HepG2 (cell line): ENCODE data around the gene CCT4. TPM values are rescaled to one million over a fixed set of nuclear protein-coding genes. Genes with fewer than 3 reads are reported as not detected.

ENCODE experiments used
- CBFB ChIP-seq: sonication (generic); formaldehyde crosslinking; IDR thresholded peaks from 2 replicates; pipeline ENCODE4 v1.4.0; 2020; ENCODE audit warnings: missing genetic modification reagents
- NFRKB ChIP-seq: fragments of 450-650 bp; IDR thresholded peaks from 2 replicates; pipeline ENCODE4 v1.6.1; 2017
- SMC3 ChIP-seq: IDR thresholded peaks from 2 replicates; pipeline ENCODE4 v1.6.1; 2011; ENCODE audit warnings: low read length, improper control_type of control experiment
- STAG1 ChIP-seq: sonication (generic); formaldehyde crosslinking; IDR thresholded peaks from 2 replicates; pipeline ENCODE4 v1.4.0; 2020; ENCODE audit warnings: missing genetic modification reagents
- ZBTB38 ChIP-seq: sonication (generic); formaldehyde crosslinking; IDR thresholded peaks from 2 replicates; pipeline ENCODE4 v1.5.1; 2020; ENCODE audit warnings: mild to moderate bottlenecking, missing genetic modification reagents
- ZFY ChIP-seq: sonication (generic); formaldehyde crosslinking; IDR thresholded peaks from 2 replicates; pipeline ENCODE4 v1.4.0; 2020; ENCODE audit warnings: missing genetic modification reagents
- ZNF7 ChIP-seq: IDR thresholded peaks from 2 replicates; pipeline ENCODE4 v1.6.1; 2016; ENCODE audit warnings: missing biosample characterization, missing genetic modification reagents
- polyA plus RNA-seq, 8 experiments: library from polyadenylated mRNA; depleted of rRNA in 3 of 8; stranded (reverse) in 7 of 8; unstranded in 1 of 8; fragments of >200 nt; fragmentation: Illumina TruSeq in 4 of 8; extraction: Trizol in 4 of 8; gene quantifications; 2 replicates each; pipeline versions ENCODE4 v1.2.1 to v1.2.3, GENCODE V29; 2011 to 2016; ENCODE audit warnings: low read depth in 4 of 8, missing spikeins in 1 of 8, mixed read lengths in 1 of 8; ENCODE audit not compliant: insufficient read depth in 1 of 8
- total RNA-seq, 5 experiments: library from RNA; depleted of rRNA; stranded (reverse); fragments of >200 nt; fragmentation: Illumina TruSeq; extraction: Trizol; gene quantifications; 2 replicates each; pipeline ENCODE4 v1.2.3, GENCODE V29; 2016; ENCODE audit warnings: low read depth in 1 of 5
- TF ChIP-seq, protein P1 (sequence below): sonication (generic); formaldehyde crosslinking; IDR thresholded peaks from 2 replicates; pipeline ENCODE4 v1.4.0; 2020; ENCODE audit warnings: missing genetic modification reagents
- TF ChIP-seq, protein P2 (sequence below): sonication (generic); formaldehyde crosslinking; IDR thresholded peaks from 2 replicates; pipeline ENCODE4 v1.4.0; 2020; ENCODE audit warnings: low read depth, mild to moderate bottlenecking, missing genetic modification reagents
- TF ChIP-seq, protein P3 (sequence below): sonication (generic); formaldehyde crosslinking; IDR thresholded peaks from 2 replicates; pipeline ENCODE4 v1.5.1; 2020; ENCODE audit warnings: missing genetic modification reagents, mild to moderate bottlenecking, borderline replicate concordance
- TF ChIP-seq, protein P4 (sequence below): sonication (generic); formaldehyde crosslinking; IDR thresholded peaks from 2 replicates; pipeline ENCODE4 v1.5.0; 2020; ENCODE audit warnings: missing genetic modification reagents
- TF ChIP-seq, protein P5 (sequence below): sonication (generic); formaldehyde crosslinking; IDR thresholded peaks from 2 replicates; pipeline ENCODE4 v1.4.0; 2020; ENCODE audit warnings: missing genetic modification reagents
- TF ChIP-seq, protein P6 (sequence below): sonication (generic); formaldehyde crosslinking; IDR thresholded peaks from 2 replicates; pipeline ENCODE4 v1.5.0; 2020; ENCODE audit warnings: mild to moderate bottlenecking, missing genetic modification reagents, moderate library complexity
- TF ChIP-seq, protein P7 (sequence below): sonication (generic); formaldehyde crosslinking; IDR thresholded peaks from 2 replicates; pipeline ENCODE4 v1.5.0; 2020; ENCODE audit warnings: missing genetic modification reagents, mild to moderate bottlenecking, borderline replicate concordance

Gene CCT4
- total and polyA plus RNA-seq, 2 of the 13 experiments (the other 11 are each of a cell fraction or from before 2014, with no cell fraction given) = 138 to 340 TPM

DNA sequence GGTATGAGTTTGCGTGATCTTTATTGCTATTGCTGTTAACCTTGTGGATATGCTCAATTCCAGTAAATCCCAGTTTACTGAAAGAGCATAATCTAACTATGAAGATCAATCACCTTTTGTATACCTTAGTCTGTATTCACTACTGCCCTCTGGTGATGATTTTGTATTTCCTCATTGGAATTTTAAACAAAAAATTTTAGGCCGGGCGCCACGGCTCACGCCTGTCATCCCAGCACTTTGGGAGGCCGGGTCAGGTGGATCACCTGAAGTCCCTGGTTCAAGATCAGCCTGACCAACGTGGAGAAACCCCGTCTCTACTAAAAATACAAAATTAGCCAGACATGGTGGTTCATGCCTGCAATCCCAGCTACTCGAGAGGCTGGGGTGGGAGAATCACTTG, 22.1 kb upstream of the CCT4 start (continued):
- TF ChIP-seq, protein P1, sequence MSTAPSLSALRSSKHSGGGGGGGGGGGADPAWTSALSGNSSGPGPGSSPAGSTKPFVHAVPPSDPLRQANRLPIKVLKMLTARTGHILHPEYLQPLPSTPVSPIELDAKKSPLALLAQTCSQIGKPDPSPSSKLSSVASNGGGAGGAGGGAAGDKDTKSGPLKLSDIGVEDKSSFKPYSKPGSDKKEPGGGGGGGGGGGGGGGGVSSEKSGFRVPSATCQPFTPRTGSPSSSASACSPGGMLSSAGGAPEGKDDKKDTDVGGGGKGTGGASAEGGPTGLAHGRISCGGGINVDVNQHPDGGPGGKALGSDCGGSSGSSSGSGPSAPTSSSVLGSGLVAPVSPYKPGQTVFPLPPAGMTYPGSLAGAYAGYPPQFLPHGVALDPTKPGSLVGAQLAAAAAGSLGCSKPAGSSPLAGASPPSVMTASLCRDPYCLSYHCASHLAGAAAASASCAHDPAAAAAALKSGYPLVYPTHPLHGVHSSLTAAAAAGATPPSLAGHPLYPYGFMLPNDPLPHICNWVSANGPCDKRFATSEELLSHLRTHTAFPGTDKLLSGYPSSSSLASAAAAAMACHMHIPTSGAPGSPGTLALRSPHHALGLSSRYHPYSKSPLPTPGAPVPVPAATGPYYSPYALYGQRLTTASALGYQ = no peak
- TF ChIP-seq, protein P2, sequence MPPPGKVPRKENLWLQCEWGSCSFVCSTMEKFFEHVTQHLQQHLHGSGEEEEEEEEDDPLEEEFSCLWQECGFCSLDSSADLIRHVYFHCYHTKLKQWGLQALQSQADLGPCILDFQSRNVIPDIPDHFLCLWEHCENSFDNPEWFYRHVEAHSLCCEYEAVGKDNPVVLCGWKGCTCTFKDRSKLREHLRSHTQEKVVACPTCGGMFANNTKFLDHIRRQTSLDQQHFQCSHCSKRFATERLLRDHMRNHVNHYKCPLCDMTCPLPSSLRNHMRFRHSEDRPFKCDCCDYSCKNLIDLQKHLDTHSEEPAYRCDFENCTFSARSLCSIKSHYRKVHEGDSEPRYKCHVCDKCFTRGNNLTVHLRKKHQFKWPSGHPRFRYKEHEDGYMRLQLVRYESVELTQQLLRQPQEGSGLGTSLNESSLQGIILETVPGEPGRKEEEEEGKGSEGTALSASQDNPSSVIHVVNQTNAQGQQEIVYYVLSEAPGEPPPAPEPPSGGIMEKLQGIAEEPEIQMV = no peak
- TF ChIP-seq ZNF7 (CRISPR knock-in tag) (no peak), STAG1 (peak; percentile 38), ZBTB38 (CRISPR knock-in tag) (no peak), ZFY (no peak), NFRKB (no peak), SMC3 (peak; percentile 19; the same call in 1 of the 2 replicates), CBFB (no peak)
- TF ChIP-seq, protein P3, sequence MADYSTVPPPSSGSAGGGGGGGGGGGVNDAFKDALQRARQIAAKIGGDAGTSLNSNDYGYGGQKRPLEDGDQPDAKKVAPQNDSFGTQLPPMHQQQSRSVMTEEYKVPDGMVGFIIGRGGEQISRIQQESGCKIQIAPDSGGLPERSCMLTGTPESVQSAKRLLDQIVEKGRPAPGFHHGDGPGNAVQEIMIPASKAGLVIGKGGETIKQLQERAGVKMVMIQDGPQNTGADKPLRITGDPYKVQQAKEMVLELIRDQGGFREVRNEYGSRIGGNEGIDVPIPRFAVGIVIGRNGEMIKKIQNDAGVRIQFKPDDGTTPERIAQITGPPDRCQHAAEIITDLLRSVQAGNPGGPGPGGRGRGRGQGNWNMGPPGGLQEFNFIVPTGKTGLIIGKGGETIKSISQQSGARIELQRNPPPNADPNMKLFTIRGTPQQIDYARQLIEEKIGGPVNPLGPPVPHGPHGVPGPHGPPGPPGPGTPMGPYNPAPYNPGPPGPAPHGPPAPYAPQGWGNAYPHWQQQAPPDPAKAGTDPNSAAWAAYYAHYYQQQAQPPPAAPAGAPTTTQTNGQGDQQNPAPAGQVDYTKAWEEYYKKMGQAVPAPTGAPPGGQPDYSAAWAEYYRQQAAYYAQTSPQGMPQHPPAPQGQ (CRISPR knock-in tag) = no peak
- TF ChIP-seq, protein P4, sequence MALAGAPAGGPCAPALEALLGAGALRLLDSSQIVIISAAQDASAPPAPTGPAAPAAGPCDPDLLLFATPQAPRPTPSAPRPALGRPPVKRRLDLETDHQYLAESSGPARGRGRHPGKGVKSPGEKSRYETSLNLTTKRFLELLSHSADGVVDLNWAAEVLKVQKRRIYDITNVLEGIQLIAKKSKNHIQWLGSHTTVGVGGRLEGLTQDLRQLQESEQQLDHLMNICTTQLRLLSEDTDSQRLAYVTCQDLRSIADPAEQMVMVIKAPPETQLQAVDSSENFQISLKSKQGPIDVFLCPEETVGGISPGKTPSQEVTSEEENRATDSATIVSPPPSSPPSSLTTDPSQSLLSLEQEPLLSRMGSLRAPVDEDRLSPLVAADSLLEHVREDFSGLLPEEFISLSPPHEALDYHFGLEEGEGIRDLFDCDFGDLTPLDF = no peak
- TF ChIP-seq, protein P5, sequence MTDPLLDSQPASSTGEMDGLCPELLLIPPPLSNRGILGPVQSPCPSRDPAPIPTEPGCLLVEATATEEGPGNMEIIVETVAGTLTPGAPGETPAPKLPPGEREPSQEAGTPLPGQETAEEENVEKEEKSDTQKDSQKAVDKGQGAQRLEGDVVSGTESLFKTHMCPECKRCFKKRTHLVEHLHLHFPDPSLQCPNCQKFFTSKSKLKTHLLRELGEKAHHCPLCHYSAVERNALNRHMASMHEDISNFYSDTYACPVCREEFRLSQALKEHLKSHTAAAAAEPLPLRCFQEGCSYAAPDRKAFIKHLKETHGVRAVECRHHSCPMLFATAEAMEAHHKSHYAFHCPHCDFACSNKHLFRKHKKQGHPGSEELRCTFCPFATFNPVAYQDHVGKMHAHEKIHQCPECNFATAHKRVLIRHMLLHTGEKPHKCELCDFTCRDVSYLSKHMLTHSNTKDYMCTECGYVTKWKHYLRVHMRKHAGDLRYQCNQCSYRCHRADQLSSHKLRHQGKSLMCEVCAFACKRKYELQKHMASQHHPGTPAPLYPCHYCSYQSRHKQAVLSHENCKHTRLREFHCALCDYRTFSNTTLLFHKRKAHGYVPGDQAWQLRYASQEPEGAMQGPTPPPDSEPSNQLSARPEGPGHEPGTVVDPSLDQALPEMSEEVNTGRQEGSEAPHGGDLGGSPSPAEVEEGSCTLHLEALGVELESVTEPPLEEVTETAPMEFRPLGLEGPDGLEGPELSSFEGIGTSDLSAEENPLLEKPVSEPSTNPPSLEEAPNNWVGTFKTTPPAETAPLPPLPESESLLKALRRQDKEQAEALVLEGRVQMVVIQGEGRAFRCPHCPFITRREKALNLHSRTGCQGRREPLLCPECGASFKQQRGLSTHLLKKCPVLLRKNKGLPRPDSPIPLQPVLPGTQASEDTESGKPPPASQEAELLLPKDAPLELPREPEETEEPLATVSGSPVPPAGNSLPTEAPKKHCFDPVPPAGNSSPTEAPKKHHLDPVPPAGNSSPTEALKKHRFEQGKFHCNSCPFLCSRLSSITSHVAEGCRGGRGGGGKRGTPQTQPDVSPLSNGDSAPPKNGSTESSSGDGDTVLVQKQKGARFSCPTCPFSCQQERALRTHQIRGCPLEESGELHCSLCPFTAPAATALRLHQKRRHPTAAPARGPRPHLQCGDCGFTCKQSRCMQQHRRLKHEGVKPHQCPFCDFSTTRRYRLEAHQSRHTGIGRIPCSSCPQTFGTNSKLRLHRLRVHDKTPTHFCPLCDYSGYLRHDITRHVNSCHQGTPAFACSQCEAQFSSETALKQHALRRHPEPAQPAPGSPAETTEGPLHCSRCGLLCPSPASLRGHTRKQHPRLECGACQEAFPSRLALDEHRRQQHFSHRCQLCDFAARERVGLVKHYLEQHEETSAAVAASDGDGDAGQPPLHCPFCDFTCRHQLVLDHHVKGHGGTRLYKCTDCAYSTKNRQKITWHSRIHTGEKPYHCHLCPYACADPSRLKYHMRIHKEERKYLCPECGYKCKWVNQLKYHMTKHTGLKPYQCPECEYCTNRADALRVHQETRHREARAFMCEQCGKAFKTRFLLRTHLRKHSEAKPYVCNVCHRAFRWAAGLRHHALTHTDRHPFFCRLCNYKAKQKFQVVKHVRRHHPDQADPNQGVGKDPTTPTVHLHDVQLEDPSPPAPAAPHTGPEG (CRISPR knock-in tag) = no peak
- TF ChIP-seq, protein P6, sequence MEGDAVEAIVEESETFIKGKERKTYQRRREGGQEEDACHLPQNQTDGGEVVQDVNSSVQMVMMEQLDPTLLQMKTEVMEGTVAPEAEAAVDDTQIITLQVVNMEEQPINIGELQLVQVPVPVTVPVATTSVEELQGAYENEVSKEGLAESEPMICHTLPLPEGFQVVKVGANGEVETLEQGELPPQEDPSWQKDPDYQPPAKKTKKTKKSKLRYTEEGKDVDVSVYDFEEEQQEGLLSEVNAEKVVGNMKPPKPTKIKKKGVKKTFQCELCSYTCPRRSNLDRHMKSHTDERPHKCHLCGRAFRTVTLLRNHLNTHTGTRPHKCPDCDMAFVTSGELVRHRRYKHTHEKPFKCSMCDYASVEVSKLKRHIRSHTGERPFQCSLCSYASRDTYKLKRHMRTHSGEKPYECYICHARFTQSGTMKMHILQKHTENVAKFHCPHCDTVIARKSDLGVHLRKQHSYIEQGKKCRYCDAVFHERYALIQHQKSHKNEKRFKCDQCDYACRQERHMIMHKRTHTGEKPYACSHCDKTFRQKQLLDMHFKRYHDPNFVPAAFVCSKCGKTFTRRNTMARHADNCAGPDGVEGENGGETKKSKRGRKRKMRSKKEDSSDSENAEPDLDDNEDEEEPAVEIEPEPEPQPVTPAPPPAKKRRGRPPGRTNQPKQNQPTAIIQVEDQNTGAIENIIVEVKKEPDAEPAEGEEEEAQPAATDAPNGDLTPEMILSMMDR (CRISPR knock-in tag) = peak; percentile 40
- TF ChIP-seq, protein P7, sequence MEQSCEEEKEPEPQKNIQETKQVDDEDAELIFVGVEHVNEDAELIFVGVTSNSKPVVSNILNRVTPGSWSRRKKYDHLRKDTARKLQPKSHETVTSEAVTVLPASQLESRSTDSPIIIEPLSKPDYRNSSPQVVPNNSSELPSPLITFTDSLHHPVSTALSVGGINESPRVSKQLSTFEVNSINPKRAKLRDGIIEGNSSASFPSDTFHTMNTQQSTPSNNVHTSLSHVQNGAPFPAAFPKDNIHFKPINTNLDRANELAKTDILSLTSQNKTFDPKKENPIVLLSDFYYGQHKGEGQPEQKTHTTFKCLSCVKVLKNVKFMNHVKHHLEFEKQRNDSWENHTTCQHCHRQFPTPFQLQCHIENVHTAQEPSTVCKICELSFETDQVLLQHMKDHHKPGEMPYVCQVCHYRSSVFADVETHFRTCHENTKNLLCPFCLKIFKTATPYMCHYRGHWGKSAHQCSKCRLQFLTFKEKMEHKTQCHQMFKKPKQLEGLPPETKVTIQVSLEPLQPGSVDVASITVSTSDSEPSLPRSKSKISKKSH (CRISPR knock-in tag) = no peak
